ENCODE data around the gene PEPD. TPM values are rescaled to one million over a fixed set of nuclear protein-coding genes. Genes with fewer than 3 reads are reported as not detected.

PEPD gene
- total and polyA plus RNA-seq, 2 of the 4 experiments (the other 2 are of a cell fraction), result 36.7 to 88.4 TPM

GRCh38 chr19:33410915-33411401 is 110.6 kb downstream of the PEPD start:
- Histone ChIP-seq H2BK5ac (ENCODE audit: low read depth, low read length, poor library complexity, severe bottlenecking) (no peak overlapping the region), H3K9ac (ENCODE audit: low read depth, low read length) (no peak overlapping the region), H3K27me3 (ENCODE audit: control insufficient read depth, insufficient read depth, low read length) (no peaks in the 10 kb centered on the region), H3K18ac (ENCODE audit: low read depth, low read length) (no peak overlapping the region), H3K9me3 (ENCODE audit: control insufficient read depth, insufficient read depth, low read length) (no peaks in the 10 kb centered on the region), H4K91ac (ENCODE audit: insufficient read depth, low read depth, low read length) (no peak overlapping the region), H2AK5ac (ENCODE audit: low read depth, low read length) (no peak overlapping the region), H3K27ac (ENCODE audit: insufficient read depth, low read length) (no peak overlapping the region), H2BK20ac (ENCODE audit: low read depth, low read length) (no peak overlapping the region), H3K9me1 (ENCODE audit: insufficient read depth, low read length) (no peaks in the 10 kb centered on the region), H4K8ac (ENCODE audit: low read depth in 2 of 2, low read length in 2 of 2) (no peak overlapping the region), H4K20me1 (ENCODE audit: insufficient read depth, low read length) (no peaks in the 10 kb centered on the region; the same call in 1 of the 2 replicates), H3K4me2 (ENCODE audit: low read depth, low read length) (no peak overlapping the region), H3K36me3 (ENCODE audit: control insufficient read depth, insufficient read depth, low read length) (no peaks in the 10 kb centered on the region), H2AK9ac (replicated peaks; ENCODE audit: low read depth, low read length, poor library complexity) (no peak overlapping the region), H2BK15ac (ENCODE audit: low read depth, low read length) (no peak overlapping the region), H2AFZ (replicated peaks; ENCODE audit: low read length, poor library complexity) (no peak overlapping the region), H3K56ac (ENCODE audit: extremely low read depth, insufficient read depth, low read length) (no peak overlapping the region), H3K79me1 (ENCODE audit: low read depth in 1 of 2, low read length in 2 of 2) (no peaks in the 10 kb centered on the region), H3K14ac (replicated peaks; ENCODE audit: low read depth, low read length) (no peak overlapping the region), H3K23ac (ENCODE audit: low read depth, low read length) (no peak overlapping the region), H3K4me1 (ENCODE audit: control insufficient read depth, insufficient read depth, low read length) (no peaks in the 10 kb centered on the region), H4K5ac (ENCODE audit: low read depth, low read length) (no peak overlapping the region), H3K4ac (ENCODE audit: low read depth, low read length) (no peak overlapping the region), H2BK120ac (ENCODE audit: low read depth, low read length) (no peak overlapping the region), H3K4me3 (ENCODE audit: insufficient read depth, low read depth, low read length) (no peak overlapping the region)
- dilution Hi-C loops (cut with HindIII; ENCODE audit: low sequenced_read_pairs, unreplicated experiment), result no loop called here
- in situ Hi-C loops (cut with MboI; ENCODE audit: low sequenced_read_pairs), result no loop called here
- ChIA-PET CTCF (no interaction called here), POLR2A (ENCODE audit: unreplicated experiment) (no interaction called here)
- intact Hi-C loops (cut with micrococcal nuclease), result no loop called here
- 83% methylated on average over 9 of the region's 21 CpGs; no CpG with 5 or more reads in 1 of the 2 experiments for WGBS, 2 experiments (ENCODE audit: extremely low coverage in 2 of 2, insufficient read length in 1 of 2)
- ATAC-seq (ENCODE audit: low read depth), result no peak
- no peak for DNase-seq
- no TSS peak for BruUV-seq (replicated peaks)
- no peak for TF ChIP-seq CTCF (conservative IDR thresholded peaks at IDR 0.05; ENCODE audit: low read depth, low read length)
- no peak for TF ChIP-seq RFX5 (IDR thresholded peaks at IDR 0.05; ENCODE audit: low read depth, low read length)
- no peak for TF ChIP-seq USF2 (IDR thresholded peaks at IDR 0.05; ENCODE audit: low read depth, low read length)
- no peak for TF ChIP-seq ELK1 (IDR thresholded peaks at IDR 0.05; ENCODE audit: borderline replicate concordance, low read depth, low read length)
